ENCODE results near the gene VGF. TPM values are rescaled to one million over a fixed set of nuclear protein-coding genes. Genes with fewer than 3 reads are reported as not detected.

The VGF gene
- total RNA-seq, 1 donor from 2014 or later: 8.4 TPM

- Mint-ChIP-seq H3K27me3 (ENCODE audit: unreplicated experiment) (peaks cover 35% of the 10 kb centered on the region), H3K4me3 (ENCODE audit: unreplicated experiment) (peak overlapping the region; percentile 86), H3K4me1 (ENCODE audit: low read depth, unreplicated experiment) (peaks cover 20% of the 10 kb centered on the region), H3K27ac (ENCODE audit: unreplicated experiment) (peak overlapping the region; percentile 52), H3K9me3 (ENCODE audit: unreplicated experiment) (peaks cover 12% of the 10 kb centered on the region), H3K36me3 (ENCODE audit: unreplicated experiment) (no peaks in the 10 kb centered on the region)
- no peak for TF ChIP-seq CTCF (IDR thresholded peaks at IDR 0.05; ENCODE audit: partially characterized antibody, unreplicated experiment)
- peak; percentile 83 for DNase-seq
These were observed 2.7 kb downstream of the VGF start for GRCh38 chr7:101162551-101163278.

- no peak for TF ChIP-seq CTCF (IDR thresholded peaks at IDR 0.05; ENCODE audit: partially characterized antibody, unreplicated experiment)
- Mint-ChIP-seq H3K4me1 (ENCODE audit: low read depth, unreplicated experiment) (peaks cover 11% of the 10 kb centered on the region), H3K27ac (ENCODE audit: unreplicated experiment) (peak overlapping the region; percentile 52), H3K27me3 (ENCODE audit: unreplicated experiment) (peaks cover 28% of the 10 kb centered on the region), H3K36me3 (ENCODE audit: unreplicated experiment) (no peaks in the 10 kb centered on the region), H3K9me3 (ENCODE audit: unreplicated experiment) (peaks cover 11% of the 10 kb centered on the region), H3K4me3 (ENCODE audit: unreplicated experiment) (peak overlapping the region; percentile 86)
- no peak for DNase-seq
These were observed 3.5 kb downstream of the VGF start for GRCh38 chr7:101161692-101162471.

- Mint-ChIP-seq H3K4me1 (ENCODE audit: low read depth, unreplicated experiment) (peaks cover 8% of the 10 kb centered on the region), H3K36me3 (ENCODE audit: unreplicated experiment) (no peaks in the 10 kb centered on the region), H3K27me3 (ENCODE audit: unreplicated experiment) (peaks cover 24% of the 10 kb centered on the region), H3K27ac (ENCODE audit: unreplicated experiment) (no peak overlapping the region), H3K9me3 (ENCODE audit: unreplicated experiment) (peaks cover 11% of the 10 kb centered on the region), H3K4me3 (ENCODE audit: unreplicated experiment) (no peak overlapping the region)
- TF ChIP-seq CTCF (IDR thresholded peaks at IDR 0.05; ENCODE audit: partially characterized antibody, unreplicated experiment): no peak
- DNase-seq: no peak
These were observed 4.5 kb downstream of the VGF start for GRCh38 chr7:101160910-101161309.

GRCh38 chr7:101159696-101160674 is 5.4 kb downstream of the VGF start:
- peaks cover 11% of the 10 kb centered on the region for H3K4me1 Mint-ChIP-seq (ENCODE audit: low read depth, unreplicated experiment)
- TF ChIP-seq CTCF (IDR thresholded peaks at IDR 0.05; ENCODE audit: partially characterized antibody, unreplicated experiment): no peak
- DNase-seq: no peak
- peaks cover 24% of the 10 kb centered on the region for H3K27me3 Mint-ChIP-seq (ENCODE audit: unreplicated experiment)
- H3K9me3 Mint-ChIP-seq (ENCODE audit: unreplicated experiment): peaks cover 8% of the 10 kb centered on the region
- no peak overlapping the region for H3K4me3 Mint-ChIP-seq (ENCODE audit: unreplicated experiment)
- H3K27ac Mint-ChIP-seq (ENCODE audit: unreplicated experiment): no peak overlapping the region
- H3K36me3 Mint-ChIP-seq (ENCODE audit: unreplicated experiment): no peaks in the 10 kb centered on the region
